Pancreas (tissue), 10 donors: Measurements from ENCODE around the gene RAB5B. TPM values are rescaled to one million over a fixed set of nuclear protein-coding genes. Genes with fewer than 3 reads are reported as not detected.
A peak's percentile ranks its signal among the peaks of the same experiment; 100 is the strongest.

Source experiments
- ATAC-seq, 4 donors: fragments of 200-7000 bp; cut with Tn5 transposase; one replicate each; pipeline versions ENCODE4 v1.8.0 to v1.9.1; 2020; ENCODE audit warnings: mild to moderate bottlenecking in 4 of 4, moderate library complexity in 4 of 4
- DNase-seq, 6 donors: peaks; one replicate each; pipeline ENCODE4 v3.0.0-alpha.2; 2020
- FAIRE-seq: peaks from 2 replicates; lab custom pipeline; 2012; peaks lifted over from hg19 to GRCh38; lab: Jason Lieb, UNC
- H3K27ac ChIP-seq, 4 donors: fragments of 200-600 bp; sonication (generic); 1 replicate in 3 of 4; 2 replicates in 1 of 4; pipeline versions ENCODE4 v1.5.0 to v1.8.0; 2020
- H3K27me3 ChIP-seq, 4 donors: fragments of 200-600 bp; one replicate each; pipeline ENCODE4 v1.8.0; 2021
- H3K36me3 ChIP-seq, 3 donors: fragments of 200-600 bp; sonication (generic) in 1 of 3; one replicate each; pipeline versions ENCODE4 v1.5.0 to v1.8.0; 2020 to 2021
- H3K4me1 ChIP-seq, 3 donors: fragments of 200-600 bp; one replicate each; pipeline ENCODE4 v1.8.0; 2021
- H3K4me3 ChIP-seq, 4 donors: fragments of 200-600 bp; sonication (generic) in 2 of 4; one replicate each; pipeline versions ENCODE4 v1.5.0 to v1.8.0; 2020 to 2021
- H3K9me3 ChIP-seq, 4 donors: fragments of 200-600 bp; one replicate each; pipeline ENCODE4 v1.8.0; 2021
- CTCF ChIP-seq, 4 donors: fragments of 200-600 bp; sonication (generic) in 3 of 4; IDR thresholded peaks; one replicate each; pipeline versions ENCODE4 v1.5.0 to v1.8.0; 2021; ENCODE audit warnings: antibody characterized with exemption in 4 of 4
- WGBS, 2 donors: extraction: QIAGEN DNeasy Blood & Tissue Kit; methylation state at CpG; one replicate each; pipeline ENCODE4 v1.1.7; 2013; 5-methylcytosine and 5-hydroxymethylcytosine counted together
- intact Hi-C, 3 donors: fragments of 100-400 bp; cut with DNase I; formaldehyde crosslinking; loops; one replicate each; pipeline versions ENCODE4 v1.11.1 to v1.14.2; 2022
- polyA plus RNA-seq, 2 donors: library from polyadenylated mRNA; stranded (reverse); fragments of 200-250 nt; gene quantifications; one replicate each; pipeline ENCODE4 v1.2.3, GENCODE V29; 2013
- total RNA-seq, 6 donors: library from RNA; stranded (reverse); fragmentation: NEBNext Ultra II Directional in 4 of 6; extraction: Animal tissue kit (Norgen Biotek cat#: 25700) in 4 of 6; gene quantifications; one replicate each; pipeline versions ENCODE4 v1.2.1 to v1.2.4, GENCODE V29; 2021 to 2023
- donor health status: healthy with polysubstance abuse.
- donor health status: DM: no; HTN: no; CAD: no; lungs with moderate emphysema.
- donor health status: DM: no; HTN: no; CAD: no.
- donor health status: control.
- donor health status: control.
- donor health status: Bipolar disorder and iron deficiency.
- donor health status: DM: yes; HTN: yes; CAD: no.
- donor health status: DM: no; HTN: no; CAD: no.
- donor health status: DM: no; HTN: no; CAD: no.
- donor health status: DM: yes; HTN: yes; CAD: no.

Gene RAB5B
- total and polyA plus RNA-seq, 8 donors, result 19.8 to 76.8 (median 36.4) TPM

- no peak for ATAC-seq
- no peak for TF ChIP-seq CTCF (IDR thresholded peaks at IDR 0.05)
- Histone ChIP-seq H3K9me3 (no peaks in the 10 kb centered on the region), H3K27ac (no peak overlapping the region), H3K4me1 (peaks cover 13 to 21% (median 19%) of the 10 kb centered on the region in 3 donors), H3K4me3 (no peak overlapping the region), H3K36me3 (no peaks in the 10 kb centered on the region), H3K27me3 (no peaks in the 10 kb centered on the region)
- DNase-seq, result no peak
- no peak for FAIRE-seq
- intact Hi-C loops, result loop anchor here in 1 of 3 donors (10.0 kb wide), 1 partner anchor 190 kb away; the partner anchor contains the start of gene GDF11
- 88 to 91% methylated on average over 1 of the region's 1 CpG for WGBS, 2 donors
These were observed 39.1 kb upstream of the RAB5B start for GRCh38 chr12:55934773-55935172.

GRCh38 chr12:55935738-55936151 lies 38.1 kb upstream of the RAB5B start:
- H3K27me3 ChIP-seq, result no peaks in the 10 kb centered on the region
- H3K36me3 ChIP-seq, result no peaks in the 10 kb centered on the region
- WGBS, 2 donors, result 84 to 85% methylated on average over 26 of the region's 26 CpGs
- ATAC-seq (no peak), FAIRE-seq (no peak), DNase-seq (peak in 3 of 6 donors; percentile 40 to 66 (median 59))
- H3K4me1 ChIP-seq, result peaks cover 11 to 18% (median 17%) of the 10 kb centered on the region in 3 donors
- H3K4me3 ChIP-seq, result no peak overlapping the region
- H3K9me3 ChIP-seq, result no peaks in the 10 kb centered on the region
- no peak overlapping the region for H3K27ac ChIP-seq
- intact Hi-C loops, result loop anchor here in 1 of 3 donors (10.0 kb wide), 1 partner anchor 191 kb away; the partner anchor contains the start of gene GDF11
- TF ChIP-seq CTCF (IDR thresholded peaks at IDR 0.05), result no peak

GRCh38 chr12:55937981-55938380 lies 35.9 kb upstream of the RAB5B start:
- Histone ChIP-seq H3K36me3 (no peaks in the 10 kb centered on the region), H3K9me3 (no peaks in the 10 kb centered on the region), H3K4me1 (peaks cover 5 to 12% (median 8%) of the 10 kb centered on the region in 3 donors), H3K4me3 (no peak overlapping the region), H3K27me3 (no peaks in the 10 kb centered on the region), H3K27ac (no peak overlapping the region)
- no peak for ATAC-seq
- no peak for DNase-seq
- intact Hi-C loops, result loop anchor here in 1 of 3 donors (10.0 kb wide), 1 partner anchor 193 kb away; the partner anchor contains the start of gene GDF11
- no peak for FAIRE-seq
- no peak for TF ChIP-seq CTCF (IDR thresholded peaks at IDR 0.05)
- WGBS, 2 donors, result 79 to 81% methylated on average over 2 of the region's 2 CpGs

GRCh38 chr12:55938826-55939501 lies 34.9 kb upstream of the RAB5B start:
- FAIRE-seq (no peak), ATAC-seq (no peak), DNase-seq (no peak)
- no peaks in the 10 kb centered on the region for H3K27me3 ChIP-seq
- WGBS, 2 donors, result 90 to 93% methylated on average over 8 of the region's 8 CpGs
- intact Hi-C loops, result loop anchor here in 1 of 3 donors (10.0 kb wide), 1 partner anchor 194 kb away; the partner anchor contains the start of gene GDF11
- no peak for TF ChIP-seq CTCF (IDR thresholded peaks at IDR 0.05)
- no peak overlapping the region for H3K27ac ChIP-seq
- H3K9me3 ChIP-seq, result no peaks in the 10 kb centered on the region
- peaks cover 0 to 6% (median 5%) of the 10 kb centered on the region in 3 donors for H3K4me1 ChIP-seq
- H3K36me3 ChIP-seq, result no peaks in the 10 kb centered on the region
- H3K4me3 ChIP-seq, result no peak overlapping the region
